Osteocyte (in vitro differentiated cells): ENCODE data around the gene CRYBG1. TPM values are rescaled to one million over a fixed set of nuclear protein-coding genes. Genes with fewer than 3 reads are reported as not detected.
A peak's percentile ranks its signal among the peaks of the same experiment; 100 is the strongest.

ENCODE experiments used
- DNase-seq: peaks from one replicate; pipeline ENCODE4 v3.0.0; 2021; ENCODE audit warnings: mixed read lengths; ENCODE audit not compliant: unreplicated experiment; ENCODE audit errors: extremely low spot score
- H3K27ac Mint-ChIP-seq: one replicate; pipeline ENCODE4 v1.8.0; 2021; ENCODE audit warnings: mild to moderate bottlenecking, mixed read lengths; ENCODE audit not compliant: unreplicated experiment
- H3K27me3 Mint-ChIP-seq: one replicate; pipeline ENCODE4 v1.8.0; 2021; ENCODE audit warnings: mixed read lengths; ENCODE audit not compliant: unreplicated experiment
- H3K36me3 Mint-ChIP-seq: one replicate; pipeline ENCODE4 v1.8.0; 2021; ENCODE audit warnings: mixed read lengths; ENCODE audit not compliant: unreplicated experiment
- H3K4me1 Mint-ChIP-seq: one replicate; pipeline ENCODE4 v1.8.0; 2021; ENCODE audit warnings: mixed read lengths; ENCODE audit not compliant: unreplicated experiment
- H3K4me3 Mint-ChIP-seq: one replicate; pipeline ENCODE4 v1.8.0; 2021; ENCODE audit warnings: mild to moderate bottlenecking, moderate library complexity, mixed read lengths; ENCODE audit not compliant: unreplicated experiment
- H3K9me3 Mint-ChIP-seq: one replicate; pipeline ENCODE4 v1.8.0; 2021; ENCODE audit warnings: mixed read lengths; ENCODE audit not compliant: unreplicated experiment
- CTCF ChIP-seq: fragments of 200-600 bp; sonication (generic); IDR thresholded peaks from 2 replicates; pipeline ENCODE4 v1.5.0; 2021; ENCODE audit warnings: antibody characterized with exemption, mild to moderate bottlenecking, moderate library complexity
- total RNA-seq: library from RNA; stranded (reverse); gene quantifications from 2 replicates; pipeline ENCODE4 v1.2.1, GENCODE V29; 2021

CRYBG1 gene
- total RNA-seq, 1 donor from 2014 or later = 2.4 TPM

- DNase-seq = no peak
- Mint-ChIP-seq H3K9me3 (no peaks in the 10 kb centered on the region), H3K4me3 (no peak overlapping the region), H3K27ac (no peak overlapping the region), H3K4me1 (peaks cover 8% of the 10 kb centered on the region), H3K27me3 (no peaks in the 10 kb centered on the region), H3K36me3 (peaks cover 6% of the 10 kb centered on the region)
- no peak for TF ChIP-seq CTCF
Measured at GRCh38 chr6:106600329-106600728, 239.8 kb downstream of the CRYBG1 start.

GRCh38 chr6:106608080-106608668 is 247.7 kb downstream of the CRYBG1 start:
- TF ChIP-seq CTCF = peak; percentile 45
- H3K4me3 Mint-ChIP-seq = no peak overlapping the region
- H3K9me3 Mint-ChIP-seq = no peaks in the 10 kb centered on the region
- peaks cover 9% of the 10 kb centered on the region for H3K36me3 Mint-ChIP-seq
- DNase-seq = no peak
- no peaks in the 10 kb centered on the region for H3K27me3 Mint-ChIP-seq
- H3K4me1 Mint-ChIP-seq = peaks cover 7% of the 10 kb centered on the region
- no peak overlapping the region for H3K27ac Mint-ChIP-seq

GRCh38 chr6:106609699-106610098 is 249.2 kb downstream of the CRYBG1 start:
- no peaks in the 10 kb centered on the region for H3K27me3 Mint-ChIP-seq

GRCh38 chr6:106611030-106611429 is 250.5 kb downstream of the CRYBG1 start:
- DNase-seq = no peak
- Mint-ChIP-seq H3K4me1 (no peaks in the 10 kb centered on the region), H3K36me3 (peaks cover 11% of the 10 kb centered on the region), H3K9me3 (no peaks in the 10 kb centered on the region), H3K27ac (no peak overlapping the region), H3K4me3 (no peak overlapping the region), H3K27me3 (no peaks in the 10 kb centered on the region)
- TF ChIP-seq CTCF = no peak

More at GRCh38 chr6:106609699-106610098, 249.2 kb downstream of the CRYBG1 start:
- Mint-ChIP-seq H3K4me3 (no peak overlapping the region), H3K4me1 (no peaks in the 10 kb centered on the region), H3K36me3 (peaks cover 10% of the 10 kb centered on the region), H3K27ac (no peak overlapping the region), H3K9me3 (no peaks in the 10 kb centered on the region)
- no peak for DNase-seq
- TF ChIP-seq CTCF = peak; percentile 41

GRCh38 chr6:106612671-106613416 is 252.3 kb downstream of the CRYBG1 start:
- H3K27ac Mint-ChIP-seq = no peak overlapping the region
- H3K4me3 Mint-ChIP-seq = no peak overlapping the region
- no peak for TF ChIP-seq CTCF
- H3K36me3 Mint-ChIP-seq = peaks cover 7% of the 10 kb centered on the region
- no peaks in the 10 kb centered on the region for H3K27me3 Mint-ChIP-seq
- DNase-seq = no peak
- H3K4me1 Mint-ChIP-seq = no peaks in the 10 kb centered on the region
- no peaks in the 10 kb centered on the region for H3K9me3 Mint-ChIP-seq
